GM21390 (cell line): ENCODE results near the gene RAMP3.
"Not testable (repeated sequence)": the region's sequence is repeated elsewhere in the genome, so short reads cannot be mapped to it uniquely, and the experiment has no call there.

Experiments
- ATAC-seq: cut with Tn5 transposase; IDR thresholded peaks from one replicate; pipeline ENCODE4 v1.9.1; 2021; ENCODE audit not compliant: unreplicated experiment

The RAMP3 gene

GRCh38 chr7:45155941-45156340 is 1.6 kb upstream of the RAMP3 start:
- no peak for ATAC-seq

GRCh38 chr7:45156516-45157272 is 897 bp upstream of the RAMP3 start:
- no peak for ATAC-seq

- no peak for ATAC-seq
Measured at GRCh38 chr7:45157286-45157652, 322 bp upstream of the RAMP3 start.

GRCh38 chr7:45158471-45158870 is 880 bp downstream of the RAMP3 start:
- ATAC-seq = no peak

GRCh38 chr7:45159296-45159695 is 1.7 kb downstream of the RAMP3 start:
- no peak for ATAC-seq

- ATAC-seq = peak; percentile 66
Measured at GRCh38 chr7:45160417-45160881, 2.9 kb downstream of the RAMP3 start.

- ATAC-seq = no peak
Measured at GRCh38 chr7:45161138-45161537, 3.5 kb downstream of the RAMP3 start.

GRCh38 chr7:45161842-45162241 is 4.3 kb downstream of the RAMP3 start:
- no peak for ATAC-seq

GRCh38 chr7:45162311-45162845 is 4.8 kb downstream of the RAMP3 start:
- ATAC-seq = no peak

- no peak for ATAC-seq
Measured at GRCh38 chr7:45162943-45163691, 5.5 kb downstream of the RAMP3 start.

GRCh38 chr7:45163692-45164052 is 6.1 kb downstream of the RAMP3 start:
- ATAC-seq = no peak

- not testable (repeated sequence) for ATAC-seq
Measured at GRCh38 chr7:45164271-45164670, 6.7 kb downstream of the RAMP3 start.

GRCh38 chr7:45165857-45166256 is 8.3 kb downstream of the RAMP3 start:
- no peak for ATAC-seq

GRCh38 chr7:45171946-45172345 is 14.4 kb downstream of the RAMP3 start:
- no peak for ATAC-seq

GRCh38 chr7:45173596-45174327 is 16.2 kb downstream of the RAMP3 start:
- no peak for ATAC-seq

GRCh38 chr7:45174328-45174610 is 16.7 kb downstream of the RAMP3 start:
- ATAC-seq = no peak

GRCh38 chr7:45174966-45175765 is 17.6 kb downstream of the RAMP3 start:
- ATAC-seq = no peak

- ATAC-seq = no peak
Measured at GRCh38 chr7:45176091-45176490, 18.5 kb downstream of the RAMP3 start.

- no peak for ATAC-seq
Measured at GRCh38 chr7:45176886-45177731, 19.5 kb downstream of the RAMP3 start.

- ATAC-seq = no peak
Measured at GRCh38 chr7:45177801-45178200, 20.2 kb downstream of the RAMP3 start.
